ENCODE data around the gene PLCB3. TPM values are rescaled to one million over a fixed set of nuclear protein-coding genes. Genes with fewer than 3 reads are reported as not detected.
A peak's percentile ranks its signal among the peaks of the same experiment; 100 is the strongest.

PLCB3 gene
- polyA plus RNA-seq, 1 donor from 2014 or later = 2.1 TPM

DNA sequence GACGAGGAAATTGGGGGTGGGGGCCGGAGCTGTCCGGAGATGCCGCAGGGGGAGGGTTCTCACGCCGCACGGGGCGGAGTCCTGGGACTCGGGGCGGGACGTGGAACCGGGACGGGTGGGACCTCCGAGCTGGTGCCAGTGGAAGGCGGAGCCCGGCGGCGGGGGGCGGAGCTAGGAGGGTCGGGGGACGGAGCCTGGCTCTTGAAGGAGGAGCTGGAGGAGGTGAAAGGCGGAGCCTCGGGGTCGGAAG, 10.2 kb upstream of the PLCB3 start:
- Histone ChIP-seq H3K27ac (ENCODE audit: low read length) (peak overlapping the region; percentile 94), H3K27me3 (ENCODE audit: insufficient read depth, low read depth, low read length) (no peaks in the 10 kb centered on the region), H3K36me3 (ENCODE audit: insufficient read depth, low read length) (no peaks in the 10 kb centered on the region), H3K9me2 (ENCODE audit: insufficient read depth, low read length) (no peaks in the 10 kb centered on the region), H3K9ac (ENCODE audit: low read length) (peak overlapping the region; percentile 82), H3F3A (ENCODE audit: insufficient read depth, low read length, poor library complexity, severe bottlenecking) (no peaks in the 10 kb centered on the region), H2AFZ (ENCODE audit: low read depth, low read length) (peak overlapping the region; percentile 15), H4K20me1 (ENCODE audit: insufficient read depth) (no peaks in the 10 kb centered on the region), H3K4me2 (ENCODE audit: low read length) (no peak overlapping the region), H3K4me3 (ENCODE audit: low read length) (peak overlapping the region; percentile 97), H3K79me2 (replicated peaks; ENCODE audit: insufficient read depth, low read length) (peaks cover 12% of the 10 kb centered on the region), H3K9me3 (ENCODE audit: low read length) (no peaks in the 10 kb centered on the region)
- peak; percentile 0 for TF ChIP-seq POLR2AphosphoS5 (IDR thresholded peaks at IDR 0.05)
- no peak for TF ChIP-seq RAD21 (conservative IDR thresholded peaks at IDR 0.05)
- peak; percentile 9 for TF ChIP-seq MXI1 (conservative IDR thresholded peaks at IDR 0.05; ENCODE audit: poor library complexity, severe bottlenecking)

GRCh38 chr11:64241491-64242374, 9.6 kb upstream of the PLCB3 start:
- Histone ChIP-seq H2AFZ (ENCODE audit: low read depth, low read length) (no peak overlapping the region), H3K27ac (ENCODE audit: low read length) (peak overlapping the region; percentile 94), H3K9me3 (ENCODE audit: low read length) (no peaks in the 10 kb centered on the region), H3K9me2 (ENCODE audit: insufficient read depth, low read length) (no peaks in the 10 kb centered on the region), H3K4me2 (ENCODE audit: low read length) (peak overlapping the region; percentile 80), H3F3A (ENCODE audit: insufficient read depth, low read length, poor library complexity, severe bottlenecking) (no peaks in the 10 kb centered on the region), H4K20me1 (ENCODE audit: insufficient read depth) (no peaks in the 10 kb centered on the region), H3K9ac (ENCODE audit: low read length) (peak overlapping the region; percentile 82), H3K79me2 (replicated peaks; ENCODE audit: insufficient read depth, low read length) (peaks cover 13% of the 10 kb centered on the region), H3K36me3 (ENCODE audit: insufficient read depth, low read length) (no peaks in the 10 kb centered on the region), H3K27me3 (ENCODE audit: insufficient read depth, low read depth, low read length) (no peaks in the 10 kb centered on the region), H3K4me3 (ENCODE audit: low read length) (peak overlapping the region; percentile 97)
- TF ChIP-seq RAD21 (conservative IDR thresholded peaks at IDR 0.05) (no peak), TAF1 (IDR thresholded peaks at IDR 0.05; ENCODE audit: low read depth) (no peak), EP300 (conservative IDR thresholded peaks at IDR 0.05; ENCODE audit: poor library complexity, severe bottlenecking) (no peak), POLR2AphosphoS5 (IDR thresholded peaks at IDR 0.05) (peak; percentile 45), REST (IDR thresholded peaks at IDR 0.05; ENCODE audit: borderline replicate concordance) (no peak), MXI1 (conservative IDR thresholded peaks at IDR 0.05; ENCODE audit: poor library complexity, severe bottlenecking) (no peak), CTCF (IDR thresholded peaks at IDR 0.05; ENCODE audit: poor library complexity, severe bottlenecking) (peak; percentile 35)
